Inflammatory macrophage treated with lipopolysaccharide for 1 hour (primary cell): ENCODE measurements around the gene PACSIN2.
A peak's percentile ranks its signal among the peaks of the same experiment; 100 is the strongest.
"Not testable (repeated sequence)": the region's sequence is repeated elsewhere in the genome, so short reads cannot be mapped to it uniquely, and the experiment has no call there.

Source experiments
- DNase-seq, 2 donors: peaks; one replicate each; pipeline ENCODE4 v3.0.0-alpha.2; 2020 to 2022

PACSIN2 gene

GRCh38 chr22:42991010-42991651 is 23.8 kb downstream of the PACSIN2 start:
- peak in 1 of 2 donors; percentile 15 for DNase-seq

- DNase-seq = peak; percentile 78 to 84
Measured at GRCh38 chr22:42990131-42990838, 24.7 kb downstream of the PACSIN2 start.

- no peak for DNase-seq
Measured at GRCh38 chr22:42986115-42986514, 28.8 kb downstream of the PACSIN2 start.

- no peak for DNase-seq
Measured at GRCh38 chr22:42985531-42985905, 29.4 kb downstream of the PACSIN2 start.

- no peak for DNase-seq
Measured at GRCh38 chr22:42984814-42985530, 30.0 kb downstream of the PACSIN2 start.

- no peak for DNase-seq
Measured at GRCh38 chr22:42984397-42984796, 30.6 kb downstream of the PACSIN2 start.

- no peak for DNase-seq
Measured at GRCh38 chr22:42983470-42983869, 31.5 kb downstream of the PACSIN2 start.

GRCh38 chr22:42979606-42980005 is 35.3 kb downstream of the PACSIN2 start:
- DNase-seq = no peak

GRCh38 chr22:42978453-42979103 is 36.4 kb downstream of the PACSIN2 start:
- DNase-seq = peak; percentile 48 to 72

GRCh38 chr22:42977569-42977968 is 37.4 kb downstream of the PACSIN2 start:
- peak; percentile 69 to 81 for DNase-seq

- no peak for DNase-seq
Measured at GRCh38 chr22:42976217-42976933, 38.6 kb downstream of the PACSIN2 start.

GRCh38 chr22:42974223-42974622 is 40.7 kb downstream of the PACSIN2 start:
- DNase-seq = no peak

- no peak for DNase-seq
Measured at GRCh38 chr22:42973536-42973881, 41.4 kb downstream of the PACSIN2 start.

- peak; percentile 83 to 88 for DNase-seq
Measured at GRCh38 chr22:42972649-42973535, 42.1 kb downstream of the PACSIN2 start.

GRCh38 chr22:42971473-42971860 is 43.5 kb downstream of the PACSIN2 start:
- DNase-seq = not testable (repeated sequence)

- DNase-seq = no peak
Measured at GRCh38 chr22:42970029-42970428, 44.9 kb downstream of the PACSIN2 start.

- no peak for DNase-seq
Measured at GRCh38 chr22:42969348-42969975, 45.5 kb downstream of the PACSIN2 start.

- DNase-seq = peak; percentile 79 to 81
Measured at GRCh38 chr22:42967933-42968332, 47.0 kb downstream of the PACSIN2 start.

- DNase-seq = no peak
Measured at GRCh38 chr22:42967005-42967404, 47.9 kb downstream of the PACSIN2 start.

GRCh38 chr22:42966497-42966896 is 48.5 kb downstream of the PACSIN2 start:
- no peak for DNase-seq

GRCh38 chr22:42964994-42965699 is 49.8 kb downstream of the PACSIN2 start:
- no peak for DNase-seq
